HFF-Myc (cell line): ENCODE data around the gene SLC6A1.

Source experiments
- DNase-seq: peaks from one replicate; pipeline ENCODE4 v3.0.0-alpha.2; 2011; ENCODE audit warnings: low read depth; ENCODE audit errors: extremely low read depth
- H3K4me3 ChIP-seq: replicated peaks from 2 replicates; pipeline ENCODE4 v1.5.1; 2011; ENCODE audit warnings: low read depth, mild to moderate bottlenecking, control low read depth, low read length
- CTCF ChIP-seq: IDR thresholded peaks from 2 replicates; pipeline ENCODE4 v1.5.1; 2012; ENCODE audit warnings: mild to moderate bottlenecking, low read depth, low read length, control low read depth; ENCODE audit errors: missing control alignments

The SLC6A1 gene

DNA sequence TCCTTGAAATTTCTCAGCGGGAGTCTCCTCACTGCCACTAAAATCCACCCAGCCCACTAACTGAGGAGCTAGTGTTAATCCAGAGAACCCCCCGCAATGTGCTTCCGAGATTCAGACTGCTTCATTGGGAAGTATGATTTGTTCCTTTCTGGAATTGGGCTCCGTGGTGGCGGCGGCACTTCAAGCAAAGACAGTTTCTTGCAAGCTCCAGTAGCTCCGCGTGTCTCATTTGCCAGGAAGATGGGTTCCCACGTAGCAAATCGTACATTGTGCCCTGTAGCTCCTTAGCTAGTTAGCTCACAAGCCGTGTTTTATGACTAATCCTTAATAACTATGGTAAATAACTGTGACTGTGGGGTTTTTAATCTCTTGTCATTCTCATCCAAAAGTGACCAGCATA, 45.4 kb downstream of the SLC6A1 start:
- no peak for DNase-seq
- TF ChIP-seq CTCF: no peak
- H3K4me3 ChIP-seq: no peak overlapping the region

DNA sequence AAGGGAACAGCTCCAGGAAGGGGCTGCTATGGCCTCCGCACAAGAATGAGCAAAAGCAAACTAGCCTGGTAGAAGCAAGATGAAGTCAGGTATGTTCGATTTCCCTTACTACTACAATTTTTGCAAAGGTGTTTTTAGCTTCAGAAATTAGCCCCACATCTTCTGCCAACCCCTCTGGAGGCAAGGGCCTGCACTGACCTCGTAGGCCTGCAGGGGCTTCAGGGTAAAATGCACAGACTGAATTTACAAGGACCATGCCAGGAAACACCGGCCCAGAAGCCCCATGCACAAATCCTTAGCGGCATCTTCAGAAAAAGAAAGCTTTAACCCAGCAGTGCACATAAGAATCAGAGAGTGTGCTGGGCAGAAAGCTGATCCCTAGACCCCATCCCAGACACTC, 53.0 kb downstream of the SLC6A1 start:
- no peak for DNase-seq
- no peak for TF ChIP-seq CTCF
- H3K4me3 ChIP-seq: no peak overlapping the region

- no peak for TF ChIP-seq CTCF
- H3K4me3 ChIP-seq: no peak overlapping the region
- no peak for DNase-seq
These were observed 55.0 kb downstream of the SLC6A1 start for GRCh38 chr3:11047500-11047899.

GRCh38 chr3:11050666-11051323, 58.2 kb downstream of the SLC6A1 start:
- TF ChIP-seq CTCF: no peak
- DNase-seq: no peak
- no peak overlapping the region for H3K4me3 ChIP-seq

- DNase-seq: no peak
- H3K4me3 ChIP-seq: no peak overlapping the region
- TF ChIP-seq CTCF: no peak
These were observed 61.5 kb downstream of the SLC6A1 start for GRCh38 chr3:11053926-11054503.

GRCh38 chr3:11054739-11055438, 62.3 kb downstream of the SLC6A1 start:
- TF ChIP-seq CTCF: no peak
- no peak for DNase-seq

DNA sequence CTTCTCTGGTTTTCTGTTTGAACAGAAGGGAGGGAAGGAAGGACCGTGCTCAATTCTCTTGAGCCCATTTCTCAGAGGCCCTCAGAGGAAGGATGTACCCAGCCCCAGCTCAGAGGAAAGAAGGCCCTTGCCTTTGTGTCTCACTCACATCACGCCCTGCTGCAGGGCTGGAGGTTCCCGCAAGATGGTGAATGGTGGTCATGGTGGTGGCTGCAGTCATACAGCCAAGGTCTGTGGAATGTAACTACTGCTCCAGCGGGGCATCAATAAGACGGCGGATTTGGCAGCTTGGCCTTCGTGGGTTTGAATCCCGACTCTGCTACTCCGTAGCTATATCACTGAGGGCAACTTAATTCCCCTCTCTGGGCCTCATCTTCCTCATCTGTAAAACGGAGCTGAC, 62.9 kb downstream of the SLC6A1 start:
- TF ChIP-seq CTCF: no peak
- no peak overlapping the region for H3K4me3 ChIP-seq
- DNase-seq: no peak

More at GRCh38 chr3:11054739-11055438, 62.3 kb downstream of the SLC6A1 start:
- no peak overlapping the region for H3K4me3 ChIP-seq
